Large intestine (tissue), 3 donors: ENCODE data around the gene RASGEF1C. TPM values are rescaled to one million over a fixed set of nuclear protein-coding genes. Genes with fewer than 3 reads are reported as not detected.

Experiments
- DNase-seq, 2 donors: peaks; one replicate each; pipeline versions ENCODE4 v3.0.0 to v3.0.0-alpha.2; 2013
- H3K27ac ChIP-seq: one replicate; pipeline ENCODE4 v1.5.1; 2013; ENCODE audit warnings: low read length
- H3K27me3 ChIP-seq: 2 replicates; pipeline ENCODE4 v1.6.1; 2013; ENCODE audit warnings: low read length; ENCODE audit not compliant: control insufficient read depth, insufficient read depth
- H3K36me3 ChIP-seq: 2 replicates; pipeline ENCODE4 v1.6.1; 2013; ENCODE audit warnings: low read length; ENCODE audit not compliant: control insufficient read depth, insufficient read depth
- H3K4me1 ChIP-seq: one replicate; pipeline ENCODE4 v1.6.1; 2013; ENCODE audit warnings: low read length; ENCODE audit not compliant: control insufficient read depth, insufficient read depth
- H3K4me3 ChIP-seq: one replicate; pipeline ENCODE4 v1.5.1; 2013; ENCODE audit warnings: low read length
- H3K9me3 ChIP-seq: one replicate; pipeline ENCODE4 v1.6.1; 2013; ENCODE audit warnings: mild to moderate bottlenecking, low read depth, low read length, moderate library complexity; ENCODE audit not compliant: control insufficient read depth
- WGBS: methylation state at CpG from one replicate; pipeline ENCODE4 v1.1.5; 2013; ENCODE audit warnings: low lambda C conversion rate; ENCODE audit not compliant: insufficient coverage; 5-methylcytosine and 5-hydroxymethylcytosine counted together
- polyA plus RNA-seq: library from polyadenylated mRNA; unstranded; fragments of 120-200 nt; gene quantifications from one replicate; pipeline ENCODE4 v1.2.1, GENCODE V29; 2013

Gene RASGEF1C
- polyA plus RNA-seq, 1 donor: 1.3 TPM

DNA sequence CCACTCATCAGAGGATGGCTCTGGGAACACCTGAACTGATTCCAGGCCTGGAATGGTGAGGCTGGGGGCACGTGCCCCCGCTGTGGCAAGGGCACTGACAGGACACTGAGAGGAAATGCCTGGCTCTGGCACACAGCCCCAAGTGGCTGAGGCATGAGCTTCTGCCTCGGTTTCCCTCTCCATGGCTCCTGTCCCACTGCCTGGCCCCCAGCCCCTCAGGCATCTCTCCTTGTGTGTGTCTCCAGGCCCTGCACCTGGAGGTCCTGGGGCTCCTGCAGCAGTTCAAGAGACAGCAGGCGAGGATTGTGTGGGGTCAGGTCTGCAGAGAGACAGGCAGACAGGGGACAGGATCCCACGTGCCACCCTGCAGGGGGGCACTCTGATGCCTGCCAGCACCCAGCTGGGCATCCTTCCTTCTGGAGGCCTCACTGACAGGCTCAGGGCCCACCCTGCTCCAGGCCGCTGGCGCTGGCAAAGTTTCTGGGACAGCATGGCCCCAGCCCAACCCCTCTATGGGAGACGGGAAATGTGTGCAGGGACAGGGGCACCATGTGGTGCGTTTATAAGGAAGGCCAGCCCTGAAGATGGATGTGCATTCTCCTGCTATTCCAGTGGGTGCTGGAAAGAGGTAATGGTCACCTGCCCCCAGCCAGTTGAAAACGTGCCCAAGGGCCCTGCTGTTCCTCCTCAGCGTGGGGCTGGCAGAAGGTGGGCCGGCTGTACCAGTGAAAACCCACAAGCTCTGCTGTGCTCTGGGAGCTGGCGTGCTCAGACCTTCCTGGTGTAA lies 66.0 kb downstream of the RASGEF1C start:
- H3K36me3 ChIP-seq: no peaks in the 10 kb centered on the region
- no peak overlapping the region for H3K4me3 ChIP-seq
- H3K27me3 ChIP-seq: no peaks in the 10 kb centered on the region
- no peak overlapping the region for H3K27ac ChIP-seq
- DNase-seq: no peak
- peaks cover 3% of the 10 kb centered on the region for H3K9me3 ChIP-seq
- no peaks in the 10 kb centered on the region for H3K4me1 ChIP-seq
- no CpG with 5 or more reads among the region's 13 CpGs for whole genome bisulfite sequencing

DNA sequence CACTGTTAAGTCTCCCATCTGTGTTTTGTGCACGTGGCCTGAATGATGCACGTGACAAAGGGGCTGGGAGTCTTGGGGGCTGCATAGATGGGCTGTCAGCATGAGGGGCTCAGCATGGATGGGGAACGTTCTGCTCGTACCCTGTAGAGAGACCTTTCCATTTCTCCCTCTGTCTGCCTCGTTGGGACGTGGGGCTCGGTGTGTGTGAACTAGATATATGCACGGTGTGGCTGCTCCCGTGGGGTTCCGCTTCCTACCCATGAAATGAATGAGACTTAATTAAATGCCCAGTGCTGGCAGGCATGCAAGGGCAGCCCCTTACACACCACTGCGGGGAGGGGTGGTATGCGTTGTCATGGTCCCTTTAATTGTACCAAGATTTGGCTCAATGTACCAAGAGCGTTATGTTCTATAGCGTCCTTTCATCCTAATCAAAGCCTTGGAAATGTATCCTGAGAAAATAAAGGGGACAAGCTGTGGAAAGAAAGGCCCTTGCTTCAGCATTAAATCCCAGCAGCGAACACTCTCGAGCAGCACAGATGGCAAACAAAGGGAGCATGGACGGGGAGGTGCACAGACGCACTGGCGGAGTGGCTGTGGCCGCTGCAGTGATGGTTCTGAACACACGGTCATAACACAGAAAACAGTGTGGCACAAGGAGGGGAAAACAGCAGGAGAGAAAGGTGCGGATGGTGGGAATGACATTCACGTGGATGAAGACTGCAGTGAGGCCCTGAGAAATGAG lies 66.8 kb downstream of the RASGEF1C start:
- Histone ChIP-seq H3K4me1 (no peaks in the 10 kb centered on the region), H3K27me3 (no peaks in the 10 kb centered on the region), H3K27ac (no peak overlapping the region), H3K4me3 (no peak overlapping the region), H3K36me3 (no peaks in the 10 kb centered on the region), H3K9me3 (peaks cover 3% of the 10 kb centered on the region)
- 100% methylated on average over 1 of the region's 23 CpGs for WGBS
- no peak for DNase-seq

DNA sequence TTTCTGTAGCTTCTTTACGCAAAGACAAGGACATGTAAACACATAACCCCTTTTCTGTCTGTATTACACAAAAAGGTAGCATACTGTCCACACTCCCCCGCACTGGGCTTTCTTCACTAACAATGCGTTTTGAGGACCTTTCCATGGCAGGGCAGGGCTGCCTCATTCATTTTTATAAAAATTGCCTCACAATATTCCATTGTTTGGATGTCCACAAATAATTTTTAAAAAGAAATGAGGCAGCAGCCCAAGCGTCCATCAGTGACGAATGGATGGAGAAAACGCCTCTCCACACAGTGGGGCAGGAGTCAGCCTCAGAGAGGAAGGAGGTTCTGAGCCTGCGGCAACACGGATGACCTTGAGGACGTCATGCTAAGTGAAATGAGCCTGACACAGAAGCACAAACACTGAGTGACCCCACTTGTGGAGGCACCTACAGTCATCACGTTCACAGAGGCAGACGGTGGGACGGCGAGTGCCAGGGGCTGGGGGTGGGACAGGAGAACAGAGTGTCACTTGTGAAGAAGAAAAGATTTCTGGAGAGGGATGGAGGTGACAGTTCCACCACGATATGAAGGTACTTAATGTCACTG lies 67.8 kb downstream of the RASGEF1C start:
- Histone ChIP-seq H3K4me3 (no peak overlapping the region), H3K27ac (no peak overlapping the region), H3K36me3 (no peaks in the 10 kb centered on the region), H3K4me1 (no peaks in the 10 kb centered on the region), H3K9me3 (peaks cover 2% of the 10 kb centered on the region), H3K27me3 (no peaks in the 10 kb centered on the region)
- no CpG with 5 or more reads among the region's 14 CpGs for WGBS
- no peak for DNase-seq

DNA sequence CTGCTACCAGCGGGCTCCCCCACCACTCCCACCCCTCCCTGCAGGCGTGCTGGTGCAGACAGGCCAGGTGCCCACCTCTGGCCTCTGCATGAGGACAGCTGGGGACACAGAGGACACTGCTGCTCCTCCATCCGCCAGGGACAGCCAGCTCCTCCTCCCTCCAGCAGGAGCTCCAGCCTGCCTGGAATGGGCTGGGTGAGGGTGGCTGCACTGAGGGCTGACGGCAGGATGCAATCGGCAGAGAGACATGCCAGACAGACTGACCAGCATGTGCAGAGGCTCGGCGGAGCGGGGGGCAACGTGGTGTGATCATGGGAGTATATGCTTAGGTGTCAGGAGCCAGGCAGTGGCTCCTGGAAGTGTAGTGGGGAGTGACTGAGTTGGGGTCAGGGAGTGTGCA lies 68.4 kb downstream of the RASGEF1C start:
- no peak for DNase-seq
- Histone ChIP-seq H3K4me1 (no peaks in the 10 kb centered on the region), H3K27ac (no peak overlapping the region), H3K9me3 (no peaks in the 10 kb centered on the region), H3K27me3 (no peaks in the 10 kb centered on the region), H3K36me3 (no peaks in the 10 kb centered on the region), H3K4me3 (no peak overlapping the region)
- no CpG with 5 or more reads among the region's 9 CpGs for WGBS

DNA sequence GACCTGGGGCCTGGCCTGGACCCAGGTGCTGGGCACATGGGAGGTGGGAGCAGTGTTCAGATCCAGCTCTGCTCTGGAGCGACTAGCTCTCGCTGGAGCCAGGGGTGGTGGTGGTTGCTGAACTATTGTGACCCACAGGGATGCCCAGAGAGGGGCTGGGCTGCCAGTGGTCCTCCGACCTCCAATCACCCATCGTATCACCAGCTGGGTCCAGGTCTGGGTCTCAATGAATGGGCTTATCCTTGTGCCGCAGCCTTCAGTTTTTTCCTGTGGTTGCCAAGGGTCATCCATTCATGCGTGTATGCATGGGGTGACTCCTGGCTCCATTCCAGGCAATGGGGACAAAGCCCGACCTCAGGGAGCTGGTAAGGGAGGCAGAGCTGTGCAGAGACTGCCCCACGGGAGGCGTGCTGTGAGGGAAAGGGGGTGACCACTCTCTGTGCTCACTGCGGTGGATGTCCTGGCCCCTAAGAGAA lies 68.9 kb downstream of the RASGEF1C start:
- Histone ChIP-seq H3K27ac (no peak overlapping the region), H3K9me3 (no peaks in the 10 kb centered on the region), H3K36me3 (no peaks in the 10 kb centered on the region), H3K4me3 (no peak overlapping the region), H3K4me1 (no peaks in the 10 kb centered on the region), H3K27me3 (no peaks in the 10 kb centered on the region)
- DNase-seq: no peak
- no CpG with 5 or more reads among the region's 10 CpGs for WGBS

DNA sequence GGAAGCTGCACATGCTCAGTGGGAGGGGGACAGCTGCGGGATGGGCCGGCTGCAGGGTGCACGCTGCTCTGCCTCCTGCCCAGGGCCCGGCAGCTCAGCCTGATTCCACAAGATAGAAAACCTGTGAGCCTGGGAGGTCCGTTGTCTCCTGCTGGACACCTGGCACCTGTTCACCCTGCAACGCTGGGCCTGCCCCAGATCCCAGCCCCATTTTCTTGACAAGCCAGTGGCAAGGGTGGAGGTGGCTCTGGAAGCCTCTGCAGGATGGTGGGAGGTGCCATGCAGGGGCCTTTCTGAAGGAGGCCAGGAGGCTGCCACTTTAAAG lies 69.3 kb downstream of the RASGEF1C start:
- Histone ChIP-seq H3K27ac (no peak overlapping the region), H3K27me3 (no peaks in the 10 kb centered on the region), H3K4me3 (no peak overlapping the region), H3K36me3 (no peaks in the 10 kb centered on the region), H3K9me3 (no peaks in the 10 kb centered on the region), H3K4me1 (no peaks in the 10 kb centered on the region)
- DNase-seq: no peak
- WGBS: no CpG with 5 or more reads among the region's 6 CpGs

DNA sequence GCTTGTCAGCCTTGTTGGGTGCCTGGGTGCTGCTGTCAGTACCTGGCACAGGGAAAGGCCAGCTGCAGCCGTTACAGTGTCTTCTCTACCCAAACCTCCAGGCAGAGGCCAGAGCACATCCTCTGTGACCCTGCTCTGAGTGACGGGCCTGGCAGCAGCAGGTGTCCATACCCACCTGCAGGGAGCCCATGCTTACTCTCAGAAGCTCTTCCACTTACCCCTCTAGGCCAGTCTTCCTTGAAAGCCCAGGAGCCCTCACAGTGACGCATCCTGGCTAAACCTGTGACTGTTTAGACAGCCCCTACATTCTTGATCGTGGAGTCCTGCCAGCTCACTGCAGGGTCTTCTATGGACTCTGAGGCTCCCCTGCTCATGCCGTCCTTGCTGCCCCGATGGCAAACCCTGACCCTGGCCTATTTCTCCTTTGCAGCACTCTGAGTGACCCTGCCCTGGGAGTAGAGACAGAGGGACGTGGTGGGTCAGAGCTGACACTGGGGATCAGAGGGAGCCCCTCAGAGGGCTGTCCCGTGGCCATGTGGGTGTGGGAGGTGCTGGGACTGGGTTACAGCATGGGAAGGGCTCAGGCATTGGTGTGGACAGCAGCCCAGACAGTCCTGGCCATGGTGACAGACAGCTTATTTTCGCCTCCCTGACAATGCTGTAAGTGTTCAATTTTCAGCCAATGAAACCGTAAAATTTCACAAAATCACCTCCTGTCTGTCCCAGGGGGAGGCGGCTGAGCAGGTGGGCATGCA lies 69.9 kb downstream of the RASGEF1C start:
- H3K9me3 ChIP-seq: no peaks in the 10 kb centered on the region
- no peaks in the 10 kb centered on the region for H3K4me1 ChIP-seq
- no peaks in the 10 kb centered on the region for H3K36me3 ChIP-seq
- H3K27me3 ChIP-seq: no peaks in the 10 kb centered on the region
- no peak for DNase-seq
- no peak overlapping the region for H3K4me3 ChIP-seq
- H3K27ac ChIP-seq: no peak overlapping the region
- WGBS: no CpG with 5 or more reads among the region's 11 CpGs

DNA sequence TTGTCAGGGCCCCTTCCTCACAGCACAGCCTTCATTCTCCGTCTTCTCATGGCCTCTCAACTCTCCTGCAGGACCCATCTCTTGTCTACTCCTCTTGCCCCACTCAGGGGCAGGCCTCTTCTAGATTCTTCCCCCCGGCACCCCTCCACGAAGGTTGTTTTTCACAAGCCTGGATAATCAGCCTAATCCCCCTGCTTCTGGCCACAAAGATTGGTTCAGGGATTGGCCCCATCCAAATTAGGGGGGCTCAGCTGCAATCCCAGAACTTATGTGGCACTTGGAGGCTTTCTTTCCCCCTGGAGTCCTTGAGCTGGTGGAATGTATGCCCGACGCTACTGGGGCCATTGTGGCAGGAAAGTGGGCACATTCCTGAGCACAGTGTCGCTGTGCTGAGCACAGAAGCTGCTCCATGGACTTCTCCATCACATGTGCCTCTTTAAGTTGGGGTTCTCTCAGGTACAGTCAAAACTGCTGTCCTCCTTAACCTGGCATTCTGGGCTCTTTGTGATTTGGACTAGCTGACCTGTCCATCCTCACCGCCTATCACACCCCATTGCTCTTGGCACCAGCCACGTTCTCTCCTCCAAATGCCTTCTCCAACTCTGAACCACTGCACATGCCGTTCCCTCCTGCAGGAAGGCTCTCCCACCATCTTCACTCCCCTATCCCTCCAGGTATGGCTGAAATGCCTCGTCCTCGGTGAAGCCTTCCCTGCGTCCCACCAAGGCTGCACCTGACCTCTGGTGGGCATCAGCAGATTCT lies 70.6 kb downstream of the RASGEF1C start:
- WGBS: 80% methylated on average over 1 of the region's 12 CpGs

DNA sequence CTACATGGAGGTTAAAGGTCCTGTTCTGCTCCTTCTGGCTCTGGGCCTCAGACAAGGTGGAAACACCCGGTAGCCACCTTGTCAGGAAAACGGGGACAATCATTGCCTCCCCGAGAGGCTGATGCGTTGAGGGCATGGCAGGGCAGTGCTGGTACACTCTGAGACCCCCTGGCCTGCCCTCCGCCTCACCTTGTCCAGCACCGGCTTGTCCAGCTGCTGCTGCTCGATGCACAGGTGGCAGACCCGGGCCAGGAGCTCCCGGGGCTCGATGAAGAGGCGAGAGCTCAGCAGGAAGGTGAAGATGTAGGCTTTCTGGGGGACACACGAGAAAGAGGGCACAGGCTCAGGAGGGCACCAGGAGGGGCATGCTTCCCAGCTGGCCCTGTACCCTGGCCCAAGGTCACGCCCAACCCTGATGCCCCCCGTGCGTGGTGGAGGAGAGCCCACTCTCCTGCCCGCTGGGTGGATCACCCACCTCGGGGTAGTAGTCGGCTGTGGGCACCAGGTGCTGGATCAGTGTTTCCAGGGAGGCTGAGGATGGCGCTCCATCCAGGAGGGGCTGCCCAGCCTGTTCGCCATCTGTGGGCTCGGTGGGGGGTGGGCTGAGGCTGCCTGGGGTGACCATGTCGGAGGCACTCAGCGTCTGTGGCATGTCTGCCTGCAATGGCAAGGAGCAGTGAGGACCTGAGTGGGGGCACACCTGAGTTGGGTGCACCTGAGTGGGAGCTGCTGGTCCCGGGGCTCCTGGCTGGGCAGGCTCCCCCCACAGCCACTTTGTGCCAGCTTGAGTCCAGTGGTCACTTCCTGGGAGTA lies 71.4 kb downstream of the RASGEF1C start:
- H3K9me3 ChIP-seq: no peaks in the 10 kb centered on the region
- no peaks in the 10 kb centered on the region for H3K4me1 ChIP-seq
- H3K36me3 ChIP-seq: no peaks in the 10 kb centered on the region
- H3K27me3 ChIP-seq: no peaks in the 10 kb centered on the region
- no peak overlapping the region for H3K4me3 ChIP-seq
- no CpG with 5 or more reads among the region's 24 CpGs for WGBS
- DNase-seq: no peak
- H3K27ac ChIP-seq: no peak overlapping the region

More for the DNA sequence above, 70.6 kb downstream of the RASGEF1C start:
- H3K4me3 ChIP-seq: no peak overlapping the region
- H3K9me3 ChIP-seq: no peaks in the 10 kb centered on the region
- no peaks in the 10 kb centered on the region for H3K36me3 ChIP-seq
- no peak overlapping the region for H3K27ac ChIP-seq
- no peaks in the 10 kb centered on the region for H3K27me3 ChIP-seq
- no peaks in the 10 kb centered on the region for H3K4me1 ChIP-seq
- DNase-seq: no peak
